ENCODE data around the gene JUP. TPM values are rescaled to one million over a fixed set of nuclear protein-coding genes. Genes with fewer than 3 reads are reported as not detected.

Gene JUP
- polyA plus RNA-seq, 1 donor from 2014 or later, result 46.1 TPM

GRCh38 chr17:41823580-41823979 lies 37.1 kb upstream of the JUP start:
- TF ChIP-seq TAF1 (IDR thresholded peaks at IDR 0.05; ENCODE audit: low read depth), result no peak
- TF ChIP-seq EP300 (conservative IDR thresholded peaks at IDR 0.05; ENCODE audit: poor library complexity, severe bottlenecking), result no peak
- no peak for TF ChIP-seq SMC3 (conservative IDR thresholded peaks at IDR 0.05; ENCODE audit: poor library complexity)
- TF ChIP-seq REST (IDR thresholded peaks at IDR 0.05; ENCODE audit: borderline replicate concordance), result no peak
- TF ChIP-seq MXI1 (conservative IDR thresholded peaks at IDR 0.05; ENCODE audit: poor library complexity, severe bottlenecking), result no peak
- TF ChIP-seq RAD21 (conservative IDR thresholded peaks at IDR 0.05), result no peak
- TF ChIP-seq POLR2AphosphoS5 (IDR thresholded peaks at IDR 0.05), result no peak
- no peak for TF ChIP-seq CTCF (IDR thresholded peaks at IDR 0.05; ENCODE audit: poor library complexity, severe bottlenecking)
- no peak for TF ChIP-seq EZH2 (IDR thresholded peaks at IDR 0.05; ENCODE audit: borderline replicate concordance, insufficient read depth, low read length, poor library complexity, severe bottlenecking)
- no peaks in the 10 kb centered on the region for H3K36me3 ChIP-seq (ENCODE audit: insufficient read depth, low read length)
- H3K9me2 ChIP-seq (ENCODE audit: insufficient read depth, low read length), result no peaks in the 10 kb centered on the region
- H3K4me3 ChIP-seq (ENCODE audit: low read length), result no peak overlapping the region
- no peak overlapping the region for H3K27ac ChIP-seq (ENCODE audit: low read length)
- no peak overlapping the region for H3K4me2 ChIP-seq (ENCODE audit: low read length)
- no peaks in the 10 kb centered on the region for H3F3A ChIP-seq (ENCODE audit: insufficient read depth, low read length, poor library complexity, severe bottlenecking)
- H2AFZ ChIP-seq (ENCODE audit: low read depth, low read length), result no peak overlapping the region
- no peak overlapping the region for H3K9ac ChIP-seq (ENCODE audit: low read length)
- H3K9me3 ChIP-seq (ENCODE audit: low read length), result no peaks in the 10 kb centered on the region
- no peaks in the 10 kb centered on the region for H4K20me1 ChIP-seq (ENCODE audit: insufficient read depth)
- H3K27me3 ChIP-seq (ENCODE audit: insufficient read depth, low read depth, low read length), result no peaks in the 10 kb centered on the region
- no peaks in the 10 kb centered on the region for H3K79me2 ChIP-seq (replicated peaks; ENCODE audit: insufficient read depth, low read length)

GRCh38 chr17:41823141-41823524 lies 36.6 kb upstream of the JUP start:
- Histone ChIP-seq H3K36me3 (ENCODE audit: insufficient read depth, low read length) (no peaks in the 10 kb centered on the region), H3K4me2 (ENCODE audit: low read length) (no peak overlapping the region), H3K4me3 (ENCODE audit: low read length) (no peak overlapping the region), H3K9me3 (ENCODE audit: low read length) (no peaks in the 10 kb centered on the region), H3K9ac (ENCODE audit: low read length) (no peak overlapping the region), H3K79me2 (replicated peaks; ENCODE audit: insufficient read depth, low read length) (no peaks in the 10 kb centered on the region), H3K27me3 (ENCODE audit: insufficient read depth, low read depth, low read length) (no peaks in the 10 kb centered on the region), H2AFZ (ENCODE audit: low read depth, low read length) (no peak overlapping the region), H3F3A (ENCODE audit: insufficient read depth, low read length, poor library complexity, severe bottlenecking) (no peaks in the 10 kb centered on the region), H3K27ac (ENCODE audit: low read length) (no peak overlapping the region), H3K9me2 (ENCODE audit: insufficient read depth, low read length) (no peaks in the 10 kb centered on the region), H4K20me1 (ENCODE audit: insufficient read depth) (no peaks in the 10 kb centered on the region)
- TF ChIP-seq MXI1 (conservative IDR thresholded peaks at IDR 0.05; ENCODE audit: poor library complexity, severe bottlenecking), result no peak
- no peak for TF ChIP-seq EZH2 (IDR thresholded peaks at IDR 0.05; ENCODE audit: borderline replicate concordance, insufficient read depth, low read length, poor library complexity, severe bottlenecking)
- no peak for TF ChIP-seq EP300 (conservative IDR thresholded peaks at IDR 0.05; ENCODE audit: poor library complexity, severe bottlenecking)
- TF ChIP-seq RAD21 (conservative IDR thresholded peaks at IDR 0.05), result no peak

Data from neural cell (in vitro differentiated cells).